Endothelial cell (in vitro differentiated cells): Measurements from ENCODE around the gene TMPRSS3. TPM values are rescaled to one million over a fixed set of nuclear protein-coding genes. Genes with fewer than 3 reads are reported as not detected.

Source experiments
- DNase-seq: peaks from one replicate; pipeline ENCODE4 v3.0.0; 2021; ENCODE audit warnings: low spot score
- H3K27ac Mint-ChIP-seq: one replicate; pipeline ENCODE4 v1.8.0; 2021; ENCODE audit warnings: mixed read lengths, inconsistent platforms; ENCODE audit not compliant: unreplicated experiment
- H3K27me3 Mint-ChIP-seq: one replicate; pipeline ENCODE4 v1.8.0; 2021; ENCODE audit warnings: mild to moderate bottlenecking, moderate library complexity, mixed read lengths, inconsistent platforms; ENCODE audit not compliant: unreplicated experiment
- H3K36me3 Mint-ChIP-seq: one replicate; pipeline ENCODE4 v1.8.0; 2021; ENCODE audit warnings: mild to moderate bottlenecking, low read depth, mixed read lengths, inconsistent platforms; ENCODE audit not compliant: unreplicated experiment
- H3K4me1 Mint-ChIP-seq: one replicate; pipeline ENCODE4 v1.8.0; 2021; ENCODE audit warnings: mild to moderate bottlenecking, mixed read lengths, inconsistent platforms; ENCODE audit not compliant: unreplicated experiment
- H3K4me3 Mint-ChIP-seq: one replicate; pipeline ENCODE4 v1.8.0; 2021; ENCODE audit warnings: mild to moderate bottlenecking, mixed read lengths, inconsistent platforms; ENCODE audit not compliant: unreplicated experiment
- H3K9me3 Mint-ChIP-seq: one replicate; pipeline ENCODE4 v1.8.0; 2021; ENCODE audit warnings: mixed read lengths, inconsistent platforms; ENCODE audit not compliant: unreplicated experiment
- CTCF ChIP-seq: fragments of 200-600 bp; sonication (generic); IDR thresholded peaks from one replicate; pipeline ENCODE4 v1.5.0; 2021; ENCODE audit warnings: antibody characterized with exemption; ENCODE audit not compliant: unreplicated experiment
- total RNA-seq: library from RNA; stranded (reverse); fragmentation: NEBNext Ultra II Directional; extraction: Animal tissue kit (Norgen Biotek cat#: 25700); gene quantifications from one replicate; pipeline ENCODE4 v1.2.1, GENCODE V29; 2021; ENCODE audit not compliant: unreplicated experiment

TMPRSS3 gene
- total RNA-seq, 1 donor from 2014 or later, result not detected

GRCh38 chr21:42434884-42435283 is 39.0 kb upstream of the TMPRSS3 start:
- Mint-ChIP-seq H3K27me3 (peaks cover 15% of the 10 kb centered on the region), H3K27ac (no peak overlapping the region), H3K4me3 (no peak overlapping the region), H3K36me3 (peaks cover 4% of the 10 kb centered on the region), H3K9me3 (no peaks in the 10 kb centered on the region), H3K4me1 (no peaks in the 10 kb centered on the region)
- no peak for DNase-seq
- no peak for TF ChIP-seq CTCF

DNA sequence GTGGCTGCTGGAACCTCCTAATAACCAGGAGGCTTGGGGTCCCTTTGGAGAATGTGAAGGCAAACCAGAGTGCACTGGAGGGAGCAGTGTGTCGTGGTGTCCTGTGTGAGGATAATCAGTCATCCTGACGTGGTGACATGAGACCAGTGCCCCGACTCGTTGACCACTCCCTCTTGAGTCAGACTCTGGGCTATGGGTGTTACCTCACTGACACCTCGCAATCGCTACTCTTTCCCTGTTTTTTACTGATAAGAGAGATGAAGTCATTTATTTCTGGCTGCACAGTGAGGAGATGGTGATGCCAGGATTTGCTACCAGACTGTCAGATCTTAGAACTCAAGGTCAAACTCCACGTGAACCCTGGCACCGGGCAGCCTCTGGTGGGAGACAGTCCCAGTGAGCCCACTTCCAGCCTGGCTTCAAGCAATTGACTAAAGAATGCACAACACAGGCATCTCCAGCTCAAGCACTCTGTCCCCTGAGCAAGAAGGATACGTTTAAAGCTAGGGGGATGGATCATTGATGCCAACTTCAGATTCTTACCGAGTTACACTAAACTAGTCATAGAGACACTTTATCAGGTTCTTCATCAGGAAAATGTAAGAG is 38.2 kb upstream of the TMPRSS3 start:
- Mint-ChIP-seq H3K9me3 (no peaks in the 10 kb centered on the region), H3K36me3 (no peaks in the 10 kb centered on the region), H3K4me3 (no peak overlapping the region), H3K27me3 (peaks cover 13% of the 10 kb centered on the region), H3K4me1 (no peaks in the 10 kb centered on the region), H3K27ac (no peak overlapping the region)
- TF ChIP-seq CTCF, result no peak
- no peak for DNase-seq

DNA sequence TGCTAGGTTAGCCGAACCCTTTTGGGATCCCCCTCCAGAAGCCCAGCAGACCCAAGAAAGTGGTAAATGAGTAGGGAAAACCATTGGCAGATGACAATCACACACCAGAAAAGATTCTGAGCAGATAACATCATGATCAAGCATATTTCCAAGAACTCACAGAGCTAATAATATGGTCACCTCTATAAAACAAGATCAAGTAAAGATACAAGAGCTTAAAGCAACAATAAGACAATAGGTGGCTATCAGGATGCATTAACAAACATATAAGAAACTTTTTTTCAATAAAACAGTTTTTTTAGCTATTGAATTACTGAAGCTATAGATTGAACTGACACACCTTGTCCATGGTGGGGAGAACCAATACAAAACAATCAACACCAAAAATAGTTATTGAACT is 36.8 kb upstream of the TMPRSS3 start:
- Mint-ChIP-seq H3K27ac (no peak overlapping the region), H3K4me3 (no peak overlapping the region), H3K4me1 (no peaks in the 10 kb centered on the region), H3K9me3 (no peaks in the 10 kb centered on the region), H3K36me3 (no peaks in the 10 kb centered on the region), H3K27me3 (peaks cover 5% of the 10 kb centered on the region)
- DNase-seq, result no peak
- no peak for TF ChIP-seq CTCF

DNA sequence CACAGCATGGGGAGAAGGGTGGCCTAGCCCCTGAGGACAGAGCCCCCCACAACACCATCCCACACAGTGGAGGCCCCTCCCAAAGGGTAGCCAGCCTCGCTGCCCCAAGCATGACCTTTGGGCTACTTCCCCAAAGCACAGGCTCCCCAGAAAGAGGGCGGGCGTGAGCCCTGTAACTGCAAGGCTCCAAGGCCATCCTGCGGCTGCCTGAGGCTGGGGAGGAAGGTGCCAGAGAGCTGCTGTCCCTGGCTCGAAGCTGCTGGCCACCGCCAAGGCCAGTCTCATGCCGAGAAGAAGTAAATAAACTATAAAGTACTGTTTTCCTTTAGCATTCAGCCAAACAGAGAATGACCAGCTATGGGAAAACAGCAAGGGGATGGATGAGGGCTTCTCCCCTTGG is 35.3 kb upstream of the TMPRSS3 start:
- peaks cover 8% of the 10 kb centered on the region for H3K27me3 Mint-ChIP-seq
- H3K4me3 Mint-ChIP-seq, result no peak overlapping the region
- H3K36me3 Mint-ChIP-seq, result no peaks in the 10 kb centered on the region
- no peaks in the 10 kb centered on the region for H3K4me1 Mint-ChIP-seq
- DNase-seq, result no peak
- no peaks in the 10 kb centered on the region for H3K9me3 Mint-ChIP-seq
- TF ChIP-seq CTCF, result no peak
- H3K27ac Mint-ChIP-seq, result no peak overlapping the region

- Mint-ChIP-seq H3K36me3 (no peaks in the 10 kb centered on the region), H3K27ac (no peak overlapping the region), H3K4me1 (peaks cover 3% of the 10 kb centered on the region), H3K4me3 (no peak overlapping the region), H3K9me3 (no peaks in the 10 kb centered on the region), H3K27me3 (peaks cover 8% of the 10 kb centered on the region)
- DNase-seq, result no peak
- TF ChIP-seq CTCF, result no peak
These were observed 34.7 kb upstream of the TMPRSS3 start for GRCh38 chr21:42430521-42430920.
